M059J (cell line): ENCODE results near the gene TFDP1. TPM values are rescaled to one million over a fixed set of nuclear protein-coding genes. Genes with fewer than 3 reads are reported as not detected.
"Not testable (repeated sequence)": the region's sequence is repeated elsewhere in the genome, so short reads cannot be mapped to it uniquely, and the experiment has no call there.

Source experiments
- DNase-seq: peaks from one replicate; pipeline ENCODE4 v3.0.0-alpha.2; 2012; ENCODE audit warnings: low read depth
- total RNA-seq: library from RNA; depleted of rRNA; stranded (reverse); fragments of >200 nt; shearing (Covaris generic); gene quantifications from 2 replicates; pipeline ENCODE4 v1.2.3, GENCODE V29; 2014

The TFDP1 gene
- total RNA-seq, 1 experiment from 2014 or later = 116 TPM

GRCh38 chr13:113548778-113549621 is 35.6 kb upstream of the TFDP1 start:
- no peak for DNase-seq

GRCh38 chr13:113550453-113550852 is 34.1 kb upstream of the TFDP1 start:
- no peak for DNase-seq

- no peak for DNase-seq
These were observed 33.2 kb upstream of the TFDP1 start for GRCh38 chr13:113551081-113552000.

- no peak for DNase-seq
These were observed 32.5 kb upstream of the TFDP1 start for GRCh38 chr13:113552079-113552478.

GRCh38 chr13:113552786-113553434 is 31.6 kb upstream of the TFDP1 start:
- no peak for DNase-seq

- DNase-seq = no peak
These were observed 30.8 kb upstream of the TFDP1 start for GRCh38 chr13:113553511-113554332.

- no peak for DNase-seq
These were observed 30.2 kb upstream of the TFDP1 start for GRCh38 chr13:113554333-113554700.

- DNase-seq = no peak
These were observed 29.4 kb upstream of the TFDP1 start for GRCh38 chr13:113555141-113555540.

- DNase-seq = no peak
These were observed 27.5 kb upstream of the TFDP1 start for GRCh38 chr13:113557013-113557412.

- DNase-seq = no peak
These were observed 26.1 kb upstream of the TFDP1 start for GRCh38 chr13:113558461-113558860.

- no peak for DNase-seq
These were observed 25.5 kb upstream of the TFDP1 start for GRCh38 chr13:113559061-113559460.

- no peak for DNase-seq
These were observed 24.5 kb upstream of the TFDP1 start for GRCh38 chr13:113559901-113560644.

- DNase-seq = no peak
These were observed 23.7 kb upstream of the TFDP1 start for GRCh38 chr13:113560645-113561416.

GRCh38 chr13:113561417-113562084 is 23.0 kb upstream of the TFDP1 start:
- DNase-seq = no peak

- peak; percentile 29 for DNase-seq
These were observed 22.3 kb upstream of the TFDP1 start for GRCh38 chr13:113562085-113562749.

- DNase-seq = no peak
These were observed 21.7 kb upstream of the TFDP1 start for GRCh38 chr13:113562844-113563243.

- DNase-seq = not testable (repeated sequence)
These were observed 21.0 kb upstream of the TFDP1 start for GRCh38 chr13:113563511-113563910.

GRCh38 chr13:113564331-113565023 is 20.1 kb upstream of the TFDP1 start:
- DNase-seq = no peak
